T-helper 17 cell (primary cell): ENCODE results near the gene CDKN2D. TPM values are rescaled to one million over a fixed set of nuclear protein-coding genes. Genes with fewer than 3 reads are reported as not detected.
"Not testable (repeated sequence)": the region's sequence is repeated elsewhere in the genome, so short reads cannot be mapped to it uniquely, and the experiment has no call there.

ENCODE experiments used
- ATAC-seq: fragments of 150-1000 bp; cut with Tn5 transposase; 2 replicates; pipeline ENCODE4 v1.10.0; 2021; ENCODE audit warnings: mild to moderate bottlenecking, moderate library complexity
- DNase-seq, 3 donors: peaks; one replicate each; pipeline versions ENCODE4 v3.0.0 to v3.0.0-alpha.2; 2020 to 2021
- H3K9me3 ChIP-seq: one replicate; pipeline ENCODE4 v1.7.0; 2013; ENCODE audit warnings: low read length, mild to moderate bottlenecking; ENCODE audit not compliant: control insufficient read depth, poor library complexity, severe bottlenecking
- H3K27ac Mint-ChIP-seq: one replicate; pipeline ENCODE4 v1.8.0; 2022; ENCODE audit warnings: mild to moderate bottlenecking, moderate library complexity, mixed read lengths
- H3K27me3 Mint-ChIP-seq: one replicate; pipeline ENCODE4 v1.8.0; 2022; ENCODE audit warnings: mixed read lengths
- H3K36me3 Mint-ChIP-seq: one replicate; pipeline ENCODE4 v1.8.0; 2022; ENCODE audit warnings: low read depth, mixed read lengths
- H3K4me1 Mint-ChIP-seq: one replicate; pipeline ENCODE4 v1.8.0; 2022; ENCODE audit warnings: mild to moderate bottlenecking, mixed read lengths
- H3K4me3 Mint-ChIP-seq: one replicate; pipeline ENCODE4 v1.8.0; 2022; ENCODE audit warnings: mild to moderate bottlenecking, moderate library complexity, mixed read lengths
- total RNA-seq, 4 donors: library from RNA in 2 of 4; stranded (reverse) in 2 of 4; gene quantifications; one replicate each; pipeline ENCODE4 v1.2.3 and lab custom pipeline; 2022 to 2026

Gene CDKN2D
- total RNA-seq, 2 donors from 2014 or later, result 71.0 to 83.3 TPM

GRCh38 chr19:10593820-10594637, 25.2 kb upstream of the CDKN2D start:
- H3K9me3 ChIP-seq, result no peaks in the 10 kb centered on the region
- H3K4me3 Mint-ChIP-seq, result no peak overlapping the region
- peaks cover 12% of the 10 kb centered on the region for H3K4me1 Mint-ChIP-seq
- DNase-seq, result no peak
- peaks cover 5% of the 10 kb centered on the region for H3K27me3 Mint-ChIP-seq
- no peaks in the 10 kb centered on the region for H3K36me3 Mint-ChIP-seq
- H3K27ac Mint-ChIP-seq, result no peak overlapping the region
- no peak for ATAC-seq

GRCh38 chr19:10593148-10593547, 24.4 kb upstream of the CDKN2D start:
- Mint-ChIP-seq H3K27me3 (peaks cover 5% of the 10 kb centered on the region), H3K4me1 (peaks cover 12% of the 10 kb centered on the region), H3K4me3 (no peak overlapping the region), H3K27ac (no peak overlapping the region), H3K36me3 (no peaks in the 10 kb centered on the region)
- ATAC-seq, result no peak
- H3K9me3 ChIP-seq, result no peaks in the 10 kb centered on the region
- no peak for DNase-seq

- Mint-ChIP-seq H3K27me3 (no peaks in the 10 kb centered on the region), H3K4me1 (peaks cover 11% of the 10 kb centered on the region), H3K36me3 (no peaks in the 10 kb centered on the region), H3K27ac (no peak overlapping the region), H3K4me3 (no peak overlapping the region)
- ATAC-seq (no peak), DNase-seq (no peak)
- no peaks in the 10 kb centered on the region for H3K9me3 ChIP-seq
Observed at GRCh38 chr19:10587839-10588150, 19.0 kb upstream of the CDKN2D start.

- H3K4me3 Mint-ChIP-seq, result no peak within 1 kb of the TSS
- DNase-seq, result no peak
- no peaks in the 10 kb centered on the region for H3K27me3 Mint-ChIP-seq
- H3K36me3 Mint-ChIP-seq, result no peaks in the 10 kb centered on the region
- ATAC-seq, result no peak
- no peak within 1 kb of the TSS for H3K27ac Mint-ChIP-seq
- peaks cover 11% of the 10 kb centered on the region for H3K4me1 Mint-ChIP-seq
- no peaks in the 10 kb centered on the region for H3K9me3 ChIP-seq
Observed at GRCh38 chr19:10587022-10587838, 18.5 kb upstream of the CDKN2D start, which contains the start of gene AP1M2. TSS of gene AP1M2 (minus strand) at chr19:10587312. CDS start at chr19:10587231, 81 bp downstream.

GRCh38 chr19:10586396-10586795, 17.6 kb upstream of the CDKN2D start:
- Mint-ChIP-seq H3K27ac (no peak overlapping the region), H3K4me1 (peaks cover 11% of the 10 kb centered on the region), H3K36me3 (no peaks in the 10 kb centered on the region), H3K4me3 (no peak overlapping the region), H3K27me3 (no peaks in the 10 kb centered on the region)
- no peaks in the 10 kb centered on the region for H3K9me3 ChIP-seq
- no peak for ATAC-seq
- DNase-seq, result no peak

GRCh38 chr19:10583036-10583776, 14.4 kb upstream of the CDKN2D start:
- H3K27me3 Mint-ChIP-seq, result no peaks in the 10 kb centered on the region
- H3K4me3 Mint-ChIP-seq, result no peak overlapping the region
- H3K36me3 Mint-ChIP-seq, result no peaks in the 10 kb centered on the region
- H3K9me3 ChIP-seq, result no peaks in the 10 kb centered on the region
- DNase-seq (no peak), ATAC-seq (no peak)
- H3K4me1 Mint-ChIP-seq, result peaks cover 15% of the 10 kb centered on the region
- H3K27ac Mint-ChIP-seq, result no peak overlapping the region

- Mint-ChIP-seq H3K4me3 (no peak overlapping the region), H3K27ac (no peak overlapping the region), H3K4me1 (peaks cover 15% of the 10 kb centered on the region), H3K36me3 (no peaks in the 10 kb centered on the region), H3K27me3 (no peaks in the 10 kb centered on the region)
- no peak for DNase-seq
- ATAC-seq, result no peak
- no peaks in the 10 kb centered on the region for H3K9me3 ChIP-seq
Observed at GRCh38 chr19:10582091-10582490, 13.3 kb upstream of the CDKN2D start.

GRCh38 chr19:10580979-10581631, 12.3 kb upstream of the CDKN2D start:
- Mint-ChIP-seq H3K36me3 (no peaks in the 10 kb centered on the region), H3K27me3 (no peaks in the 10 kb centered on the region), H3K4me1 (peaks cover 15% of the 10 kb centered on the region), H3K4me3 (no peak overlapping the region), H3K27ac (peak overlapping the region; percentile 32)
- ATAC-seq (peak; percentile 99), DNase-seq (peak; percentile 70 to 87 (median 74))
- no peaks in the 10 kb centered on the region for H3K9me3 ChIP-seq

GRCh38 chr19:10577951-10578350, 9.2 kb upstream of the CDKN2D start:
- H3K36me3 Mint-ChIP-seq, result no peaks in the 10 kb centered on the region
- no peak overlapping the region for H3K27ac Mint-ChIP-seq
- no peak for DNase-seq
- peaks cover 4% of the 10 kb centered on the region for H3K4me1 Mint-ChIP-seq
- no peaks in the 10 kb centered on the region for H3K27me3 Mint-ChIP-seq
- H3K4me3 Mint-ChIP-seq, result no peak overlapping the region
- ATAC-seq, result no peak
- H3K9me3 ChIP-seq, result no peaks in the 10 kb centered on the region

GRCh38 chr19:10575011-10575716, 6.4 kb upstream of the CDKN2D start:
- H3K27ac Mint-ChIP-seq, result no peak overlapping the region
- no peaks in the 10 kb centered on the region for H3K9me3 ChIP-seq
- no peaks in the 10 kb centered on the region for H3K27me3 Mint-ChIP-seq
- ATAC-seq (no peak), DNase-seq (no peak)
- H3K4me1 Mint-ChIP-seq, result peaks cover 7% of the 10 kb centered on the region
- no peaks in the 10 kb centered on the region for H3K36me3 Mint-ChIP-seq
- no peak overlapping the region for H3K4me3 Mint-ChIP-seq

GRCh38 chr19:10574462-10574861, 5.7 kb upstream of the CDKN2D start:
- Mint-ChIP-seq H3K4me3 (no peak overlapping the region), H3K36me3 (no peaks in the 10 kb centered on the region), H3K4me1 (peaks cover 8% of the 10 kb centered on the region), H3K27me3 (no peaks in the 10 kb centered on the region), H3K27ac (peak overlapping the region; percentile 14)
- ATAC-seq (no peak), DNase-seq (no peak)
- no peaks in the 10 kb centered on the region for H3K9me3 ChIP-seq

GRCh38 chr19:10573793-10574192, 5.0 kb upstream of the CDKN2D start:
- H3K27me3 Mint-ChIP-seq, H3K9me3 ChIP-seq, H3K36me3 Mint-ChIP-seq, DNase-seq, ATAC-seq, H3K4me3 Mint-ChIP-seq: not testable (repeated sequence)
- peaks cover 14% of the 10 kb centered on the region for H3K4me1 Mint-ChIP-seq
- H3K27ac Mint-ChIP-seq, result peak overlapping the region; percentile 14
